Left cardiac atrium (tissue), 4 donors: ENCODE results near the gene LSM12. TPM values are rescaled to one million over a fixed set of nuclear protein-coding genes. Genes with fewer than 3 reads are reported as not detected.

Source experiments
- ATAC-seq, 2 donors: fragments of 200-7000 bp; cut with Tn5 transposase; one replicate each; pipeline ENCODE4 v1.9.1; 2020; ENCODE audit warnings: mild to moderate bottlenecking in 2 of 2, moderate library complexity in 2 of 2
- DNase-seq: peaks from one replicate; pipeline ENCODE4 v3.0.0-alpha.2; 2020
- intact Hi-C, 2 donors: fragments of 100-400 bp; cut with DNase I; formaldehyde crosslinking; loops; one replicate each; pipeline versions ENCODE4 v1.14.1 to v1.15.1; 2022 to 2023
- total RNA-seq, 2 donors: library from RNA; stranded (reverse); fragmentation: NEBNext Ultra II Directional; extraction: Animal tissue kit (Norgen Biotek cat#: 25700); gene quantifications; one replicate each; pipeline ENCODE4 v1.2.1, GENCODE V29; 2021
- donor health status: DM: no; HTN: yes; CAD: no.
- donor health status: DM: no; HTN: yes; CAD: no; lungs with severe emphysema.
- donor health status: DM: yes; HTN: yes; CAD: no.
- donor health status: Dilated cardiomyopathy.

The LSM12 gene
- total RNA-seq, 2 donors from 2014 or later: 39.4 to 57.5 TPM

DNA sequence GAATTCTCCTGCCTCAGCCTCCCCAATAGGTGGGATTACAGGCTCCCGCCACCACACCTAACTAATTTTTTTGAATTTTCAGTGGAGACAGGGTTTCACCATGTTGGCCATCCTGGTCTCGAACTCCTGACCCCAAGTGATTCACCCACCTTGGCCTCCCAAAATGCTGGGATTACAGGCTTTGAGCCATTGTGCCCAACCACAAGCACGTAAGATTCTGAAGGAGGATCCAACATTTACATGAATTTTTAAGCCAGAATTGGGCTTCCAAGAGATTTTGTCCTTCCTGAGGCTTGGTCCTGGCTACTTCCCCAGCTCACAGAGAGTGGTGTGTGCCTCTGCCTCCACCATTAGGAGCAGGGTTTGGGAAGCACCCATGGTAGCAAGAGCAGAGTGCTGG is 15.2 kb upstream of the LSM12 start:
- DNase-seq (no peak), ATAC-seq (no peak)
- intact Hi-C loops: no loop called here

DNA sequence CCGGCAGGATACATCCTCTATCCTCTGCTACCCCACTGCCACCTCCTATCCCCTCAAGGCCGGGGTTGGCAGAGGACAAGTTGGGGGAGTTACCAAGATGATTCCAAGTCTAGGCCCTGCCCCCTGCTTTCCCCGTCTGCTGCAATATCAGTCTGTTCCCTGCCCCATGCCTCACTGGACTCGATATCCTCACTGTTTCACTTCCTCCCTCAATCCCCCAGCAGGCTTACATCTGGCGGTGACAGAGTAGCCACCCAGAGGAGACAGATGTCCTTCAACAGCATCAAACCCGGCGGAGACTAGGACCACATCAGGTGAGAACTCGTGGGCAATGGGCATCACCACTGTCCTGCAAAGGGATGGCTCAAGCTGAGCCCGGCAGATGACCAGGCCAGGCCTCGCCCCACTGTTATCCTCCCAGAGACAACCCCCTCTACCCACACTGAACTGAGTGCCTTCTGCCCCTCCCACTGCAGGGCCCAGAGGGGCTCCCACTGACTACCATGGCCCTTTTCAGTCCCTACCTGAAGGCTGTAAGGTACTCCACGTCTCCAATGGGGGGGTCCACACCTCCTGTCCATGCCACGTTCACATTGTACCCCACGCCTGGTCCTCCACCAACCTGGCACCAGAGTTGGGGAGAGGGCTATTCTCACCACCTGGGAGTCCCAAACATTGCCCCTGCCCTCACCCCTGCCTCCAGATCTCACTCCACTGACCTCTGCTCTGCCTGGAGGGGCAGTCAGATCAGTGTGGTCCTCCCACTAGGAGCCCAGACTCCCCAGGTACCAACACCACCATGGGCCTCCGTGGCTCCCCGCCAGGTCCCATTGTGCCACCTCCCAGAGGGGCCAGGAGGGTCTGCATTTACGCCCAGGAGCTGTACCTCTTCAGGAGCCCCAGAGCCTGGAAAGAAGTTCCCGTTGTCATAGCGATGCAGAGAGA is 13.7 kb upstream of the LSM12 start:
- ATAC-seq (no peak), DNase-seq (no peak)
- intact Hi-C loops: no loop called here

DNA sequence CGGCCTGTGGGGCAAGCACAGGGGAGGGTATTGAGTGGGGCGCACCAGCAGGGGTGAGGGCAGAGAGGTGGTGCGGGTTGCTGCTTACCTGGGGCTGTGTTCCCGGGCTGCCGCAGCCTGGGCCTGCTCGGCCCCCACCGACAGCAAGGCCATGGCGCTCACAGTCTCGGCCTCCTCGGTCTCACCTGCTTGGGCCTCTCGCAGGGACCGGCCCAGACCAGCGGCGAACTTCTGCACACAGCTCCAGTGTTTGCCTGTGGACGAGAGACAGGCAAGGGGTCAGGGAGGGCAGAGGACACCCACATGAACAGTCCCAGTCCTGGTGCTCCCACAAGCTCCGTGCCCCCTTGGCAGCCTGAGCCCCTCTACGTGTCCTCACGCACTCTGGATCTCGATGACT is 11.9 kb upstream of the LSM12 start:
- DNase-seq: no peak
- no peak for ATAC-seq
- intact Hi-C loops: no loop called here

DNA sequence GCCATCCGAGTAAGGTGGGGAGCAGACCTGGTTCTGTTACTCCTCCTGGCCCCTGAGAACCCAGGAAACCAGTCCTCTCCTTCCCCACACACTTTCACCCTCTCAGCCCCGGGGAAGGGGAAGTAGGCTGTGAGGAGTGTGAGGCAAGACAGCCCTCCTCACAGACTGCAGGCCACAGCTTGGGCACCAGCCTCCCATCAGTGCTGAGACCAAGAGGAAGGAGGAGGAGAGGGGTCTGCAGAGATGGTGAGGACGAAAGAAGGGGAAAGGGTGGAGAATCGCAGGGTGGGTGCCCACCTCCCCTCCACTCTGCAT is 11.1 kb upstream of the LSM12 start:
- ATAC-seq: peak in 1 of 2 donors; percentile 12

DNA sequence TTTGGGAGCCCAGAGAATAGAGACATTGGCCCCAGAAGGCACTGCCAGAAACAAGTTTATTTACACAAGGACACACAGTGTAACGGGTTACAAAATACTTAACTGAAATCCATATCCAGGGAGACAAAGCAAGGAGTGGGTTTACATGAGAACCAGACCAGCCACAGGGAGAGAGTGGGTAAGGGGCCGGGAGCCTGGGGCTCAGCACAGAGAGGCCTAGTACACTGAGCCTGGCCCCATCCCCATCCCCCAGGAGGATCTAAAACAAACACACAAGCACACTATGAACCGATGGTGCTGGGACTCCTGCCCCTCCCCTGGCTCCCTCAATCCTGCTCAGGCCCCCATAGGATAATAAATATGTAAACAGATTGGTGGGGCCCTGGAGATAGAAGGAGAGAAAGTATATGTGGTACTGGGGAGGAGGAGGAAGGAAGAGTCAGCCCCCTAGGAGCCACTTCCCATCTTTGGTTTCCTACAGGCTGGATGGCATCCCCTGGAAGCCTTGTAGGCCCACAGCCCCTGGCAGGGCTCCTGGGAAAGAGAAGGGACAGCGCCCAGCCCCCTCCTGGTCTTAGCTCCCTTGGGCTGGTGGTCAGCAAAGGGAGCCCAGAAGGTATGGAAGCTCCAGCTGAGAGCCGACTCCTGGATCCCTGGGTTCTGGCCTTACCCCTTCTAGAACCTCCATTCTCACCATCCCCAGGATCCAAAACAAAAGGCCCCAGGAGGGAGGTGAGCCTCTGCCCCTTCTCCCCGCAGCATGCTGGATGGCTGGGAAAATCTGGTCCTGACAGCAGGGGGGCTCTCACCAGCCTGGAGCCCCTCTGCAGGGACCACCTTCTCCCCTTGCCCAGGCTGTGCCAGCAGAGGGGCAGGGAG is 10.5 kb upstream of the LSM12 start:
- DNase-seq (no peak), ATAC-seq (no peak)
- intact Hi-C loops: no loop called here

More for the DNA sequence above, 11.1 kb upstream of the LSM12 start:
- intact Hi-C loops: no loop called here
- DNase-seq: no peak

DNA sequence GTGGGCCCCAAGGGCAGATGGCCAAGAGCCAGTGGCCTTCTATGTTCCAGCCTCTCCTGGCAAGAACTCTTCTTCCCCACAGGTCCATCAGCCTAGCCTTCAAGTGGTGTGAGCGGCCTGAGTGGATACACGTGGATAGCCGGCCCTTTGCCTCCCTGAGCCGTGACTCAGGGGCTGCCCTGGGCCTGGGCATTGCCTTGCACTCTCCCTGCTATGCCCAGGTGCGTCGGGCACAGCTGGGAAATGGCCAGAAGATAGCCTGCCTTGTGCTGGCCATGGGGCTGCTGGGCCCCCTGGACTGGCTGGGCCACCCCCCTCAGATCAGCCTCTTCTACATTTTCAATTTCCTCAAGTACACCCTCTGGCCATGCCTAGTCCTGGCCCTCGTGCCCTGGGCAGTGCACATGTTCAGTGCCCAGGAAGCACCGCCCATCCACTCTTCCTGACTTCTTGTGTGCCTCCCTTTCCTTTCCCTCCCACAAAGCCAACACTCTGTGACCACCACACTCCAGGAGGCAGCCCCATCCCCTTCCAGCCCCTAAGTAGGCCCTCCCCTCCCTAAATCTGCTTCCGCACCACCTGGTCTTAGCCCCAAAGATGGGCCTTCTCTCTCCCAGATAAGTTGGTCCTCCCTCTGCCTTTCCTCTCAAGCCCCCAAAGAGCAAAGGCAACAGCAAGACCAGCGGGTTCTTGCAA is 9.3 kb upstream of the LSM12 start:
- intact Hi-C loops: no loop called here
- DNase-seq: no peak
- ATAC-seq: no peak

DNA sequence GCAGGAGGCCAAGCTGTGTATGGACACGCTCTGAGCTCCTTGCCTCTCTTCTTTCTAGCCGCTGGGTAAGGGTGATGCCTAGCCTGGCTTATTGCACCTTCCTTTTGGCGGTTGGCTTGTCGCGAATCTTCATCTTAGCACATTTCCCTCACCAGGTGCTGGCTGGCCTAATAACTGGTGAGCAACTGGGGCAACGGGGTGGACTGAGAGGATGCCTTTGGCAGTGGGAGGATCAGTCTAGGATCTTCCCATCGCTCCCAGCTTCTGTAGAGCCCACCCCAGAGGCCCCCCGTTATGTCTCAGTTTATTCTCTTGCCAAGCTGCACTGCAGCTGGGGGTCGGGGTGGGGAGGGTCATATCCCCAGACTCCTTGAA is 8.4 kb upstream of the LSM12 start:
- intact Hi-C loops: loop anchor here in 1 of 2 donors (5.0 kb wide), 1 partner anchor 37 kb away; no protein-coding TSS in a partner anchor
- no peak for DNase-seq

DNA sequence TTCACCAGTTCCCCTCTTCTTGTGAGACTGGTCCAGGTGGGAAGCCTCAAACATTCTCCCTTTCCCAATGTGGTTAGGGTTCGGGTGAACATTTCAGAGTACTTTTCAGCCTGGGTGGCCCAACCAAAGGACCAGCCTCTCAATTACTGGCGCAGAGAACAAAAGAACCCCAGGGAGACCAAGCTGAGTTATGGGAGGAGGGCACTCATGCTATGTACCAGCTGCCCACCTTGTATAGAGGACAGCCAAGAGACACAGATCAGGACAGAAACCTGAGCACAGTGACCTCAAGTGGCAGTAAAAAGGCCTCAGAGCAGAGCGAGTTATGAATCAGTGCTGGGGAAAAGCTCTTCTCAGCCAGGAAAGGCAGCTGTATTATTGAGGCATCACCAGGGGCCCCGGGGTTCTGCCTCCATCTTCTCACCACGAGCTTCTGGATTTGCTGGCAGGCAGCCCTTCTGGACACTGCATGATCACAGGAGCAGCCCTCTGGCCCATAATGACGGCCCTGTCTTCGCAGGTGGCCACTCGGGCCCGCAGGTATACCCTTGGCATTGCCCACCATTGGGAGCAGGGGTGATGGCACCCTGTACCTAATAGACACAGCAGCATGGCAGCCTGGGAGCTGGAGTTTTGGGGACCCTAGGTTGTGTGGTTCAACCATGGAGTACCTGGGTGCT is 7.9 kb upstream of the LSM12 start:
- ATAC-seq (no peak), DNase-seq (no peak)
- intact Hi-C loops: loop anchor here in 1 of 2 donors (5.0 kb wide), 1 partner anchor 38 kb away; no protein-coding TSS in a partner anchor

More for the DNA sequence above, 8.4 kb upstream of the LSM12 start:
- no peak for ATAC-seq

DNA sequence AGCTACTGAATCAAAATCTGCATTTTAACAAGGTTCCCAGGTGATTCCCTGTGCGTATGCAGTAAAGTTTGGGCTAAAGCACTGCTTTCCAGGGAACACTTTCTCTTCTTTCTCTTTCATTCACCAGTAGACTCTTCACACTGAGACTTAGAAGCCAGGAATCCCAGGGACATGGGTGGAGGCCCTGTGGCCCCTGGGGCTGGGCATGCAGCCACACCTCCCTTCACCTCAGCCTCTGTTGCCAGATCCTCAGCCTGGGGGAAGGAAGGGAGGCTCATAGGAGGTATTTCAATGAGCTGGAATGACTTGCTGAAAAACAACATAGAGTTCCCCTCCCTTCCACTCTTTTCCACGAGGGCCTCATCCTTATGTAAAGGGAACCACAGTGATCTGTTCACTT is 5.3 kb upstream of the LSM12 start:
- DNase-seq (no peak), ATAC-seq (no peak)
- intact Hi-C loops: loop anchor here in 1 of 2 donors (5.0 kb wide), 1 partner anchor 41 kb away; no protein-coding TSS in a partner anchor

DNA sequence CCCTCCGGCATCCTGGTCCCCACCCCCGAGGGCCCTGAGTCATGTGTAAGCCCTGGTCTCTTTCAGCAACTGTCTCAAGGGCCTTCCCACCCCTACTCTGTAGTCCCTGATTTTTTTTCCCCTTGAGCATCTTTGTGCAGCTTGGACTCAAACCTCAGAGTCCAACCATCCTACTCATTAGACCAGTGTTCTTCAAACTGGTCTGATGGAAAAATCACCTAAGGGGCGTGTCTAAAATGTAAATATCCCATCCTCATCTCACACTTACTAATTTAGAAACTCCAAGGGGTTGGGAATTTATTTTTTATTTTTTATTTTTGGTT is 4.7 kb upstream of the LSM12 start:
- ATAC-seq (no peak), DNase-seq (no peak)
- intact Hi-C loops: loop anchor here in 1 of 2 donors (5.0 kb wide), 1 partner anchor 41 kb away; no protein-coding TSS in a partner anchor

DNA sequence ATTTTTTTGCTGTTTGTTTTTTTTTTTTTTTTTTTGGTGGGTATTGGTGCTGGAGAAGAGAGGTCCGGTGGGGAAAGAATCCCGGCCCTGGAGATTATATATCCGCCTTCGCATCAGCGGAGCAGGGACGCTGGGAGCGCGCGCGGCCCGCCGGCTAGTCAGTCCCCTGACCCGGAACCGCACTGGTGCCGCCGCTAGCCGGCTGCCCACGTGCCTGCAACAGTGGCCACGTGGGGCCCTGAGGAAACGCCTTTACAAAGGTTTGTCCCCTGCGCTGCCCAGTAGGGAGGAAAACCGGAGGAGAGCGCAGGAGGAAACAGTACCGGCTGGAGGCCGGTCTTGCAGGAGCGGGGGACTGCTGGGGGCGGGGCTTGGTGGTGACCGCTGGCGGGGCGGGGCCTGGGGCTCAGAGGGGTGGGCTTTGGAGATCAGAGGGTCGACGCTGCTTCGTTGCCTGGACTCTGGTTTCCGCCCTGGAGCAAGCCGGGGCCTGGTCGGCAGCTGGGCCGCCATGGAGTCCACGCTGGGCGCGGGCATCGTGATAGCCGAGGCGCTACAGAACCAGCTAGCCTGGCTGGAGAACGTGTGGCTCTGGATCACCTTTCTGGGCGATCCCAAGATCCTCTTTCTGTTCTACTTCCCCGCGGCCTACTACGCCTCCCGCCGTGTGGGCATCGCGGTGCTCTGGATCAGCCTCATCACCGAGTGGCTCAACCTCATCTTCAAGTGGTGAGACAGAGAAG is 4.2 kb upstream of the LSM12 start, which contains the start of gene G6PC3:
TSS of gene G6PC3 (plus strand) at position 281 of the 743 bp plus-strand sequence. CDS start at position 512, 231 bp downstream.
- intact Hi-C loops: loop anchor here in 1 of 2 donors (5.0 kb wide), 1 partner anchor 42 kb away; no protein-coding TSS in a partner anchor
- DNase-seq (peak; percentile 97), ATAC-seq (peak; percentile 94)

DNA sequence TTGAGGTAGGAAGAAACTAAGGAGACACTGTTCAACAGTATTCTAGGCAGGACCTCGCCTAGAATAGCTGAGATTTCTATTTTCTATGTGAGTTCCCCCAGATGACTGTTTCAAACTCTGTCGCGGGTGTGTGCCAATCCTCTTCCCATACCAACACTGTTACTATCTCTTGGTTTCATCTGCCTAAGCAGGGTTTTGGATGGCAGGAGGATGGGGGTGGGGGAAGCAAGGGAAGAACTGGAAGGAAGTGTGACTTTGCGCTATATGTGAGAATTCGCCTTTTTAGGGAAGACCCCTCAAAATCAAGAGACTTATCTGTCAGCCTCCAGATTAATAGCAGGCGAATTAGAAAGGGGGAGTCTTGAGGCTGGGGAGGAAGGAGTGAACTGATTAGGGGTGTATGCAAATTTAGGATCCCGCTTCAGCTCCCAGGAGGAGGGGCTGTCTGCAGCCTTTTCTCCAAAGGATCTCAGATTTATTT is 3.5 kb upstream of the LSM12 start:
- intact Hi-C loops: loop anchor here in 1 of 2 donors (5.0 kb wide), 1 partner anchor 42 kb away; no protein-coding TSS in a partner anchor
- no peak for DNase-seq
- ATAC-seq: peak in 1 of 2 donors; percentile 1

DNA sequence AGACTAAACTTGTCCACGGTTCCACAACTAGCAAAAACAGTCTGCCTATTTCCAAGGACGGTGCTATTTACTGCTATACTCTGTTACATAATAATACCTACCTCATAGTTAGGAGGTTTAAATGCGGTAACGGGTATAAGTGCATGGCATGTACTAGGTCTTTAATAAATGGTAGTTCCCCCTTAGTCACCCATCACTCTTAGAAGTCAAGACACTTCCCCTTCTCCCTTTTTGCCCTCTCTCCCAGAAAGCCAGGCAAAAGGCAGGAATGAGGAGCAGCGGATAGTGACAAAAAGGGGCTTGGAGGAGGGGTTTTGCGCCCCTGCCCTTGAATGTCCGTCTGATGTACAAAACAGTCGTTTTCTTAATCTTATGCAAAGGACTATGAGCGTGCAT is 1.1 kb upstream of the LSM12 start:
- ATAC-seq (no peak), DNase-seq (no peak)
- intact Hi-C loops: no loop called here

DNA sequence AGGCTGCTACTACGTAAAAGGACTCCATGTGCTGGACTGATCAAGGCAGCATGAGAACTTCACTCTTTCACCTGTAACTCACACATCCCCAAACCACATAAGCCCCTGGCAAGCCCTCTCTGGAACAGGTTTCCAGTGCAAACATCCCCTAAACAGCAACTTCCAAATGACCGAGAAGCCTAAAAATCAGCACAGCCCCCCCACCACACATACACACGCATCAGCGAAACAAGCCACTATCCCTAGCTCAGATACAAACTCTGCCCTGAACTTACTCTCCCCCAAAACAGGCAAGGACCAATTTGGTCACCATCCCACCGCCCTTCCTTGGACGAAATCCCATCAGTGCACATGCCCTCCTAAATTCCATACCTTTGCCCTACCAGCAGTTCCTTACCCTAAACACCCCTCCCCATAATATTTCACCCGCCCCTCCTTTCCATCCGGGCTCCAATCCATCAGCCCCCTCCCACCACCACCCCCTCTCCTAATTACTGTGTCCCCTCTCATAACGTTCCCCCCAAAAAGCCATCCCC is 735 bp downstream of the LSM12 start:
- DNase-seq (no peak), ATAC-seq (no peak)
- intact Hi-C loops: no loop called here

DNA sequence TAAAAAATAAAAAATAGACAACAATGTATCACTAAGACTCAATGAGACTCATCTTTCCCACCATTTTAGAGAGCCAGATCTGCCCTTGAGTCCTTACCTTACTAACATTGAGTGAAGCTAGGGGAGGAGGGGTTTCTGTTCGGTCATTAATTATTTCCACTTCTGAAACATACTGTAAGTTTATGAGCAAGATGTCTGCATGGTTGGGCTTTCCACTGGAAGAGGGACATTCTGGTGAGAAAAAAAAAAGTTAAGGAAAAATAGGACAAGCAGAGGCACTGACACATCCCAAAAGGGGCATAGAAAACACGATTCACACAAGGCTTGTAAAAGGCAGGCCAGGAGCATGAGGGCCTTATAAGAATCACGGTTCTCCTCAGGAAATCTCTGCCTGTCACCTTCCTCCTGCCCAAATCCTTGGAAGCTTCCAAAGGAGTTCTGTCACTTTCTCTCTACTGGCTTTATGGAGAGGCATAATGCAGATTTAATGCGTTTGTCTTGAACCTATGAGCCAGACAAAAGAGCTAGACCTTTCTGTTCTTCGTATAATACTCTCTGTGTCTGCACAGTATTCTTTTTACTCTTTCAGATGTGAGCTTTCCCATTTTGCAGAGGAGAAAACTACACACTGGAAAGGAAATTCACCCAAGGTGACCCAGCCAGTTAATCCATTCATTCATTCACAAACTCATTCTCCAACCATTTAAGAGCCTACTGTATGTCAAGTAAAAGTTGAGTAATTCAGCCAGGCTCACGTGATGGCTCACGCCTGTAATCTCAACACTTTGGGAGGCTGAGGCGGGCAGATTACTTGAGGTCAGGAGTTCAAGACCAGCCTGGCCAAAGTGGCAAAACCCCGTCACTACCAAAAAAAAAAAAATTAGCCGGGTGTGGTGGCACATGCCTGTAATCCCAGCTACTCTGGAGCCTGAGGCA is 2.5 kb downstream of the LSM12 start:
- intact Hi-C loops: loop anchor here in 1 of 2 donors (5.0 kb wide), 1 partner anchor 58 kb away; the partner anchor contains the start of gene HDAC5
- ATAC-seq: no peak
- DNase-seq: no peak

DNA sequence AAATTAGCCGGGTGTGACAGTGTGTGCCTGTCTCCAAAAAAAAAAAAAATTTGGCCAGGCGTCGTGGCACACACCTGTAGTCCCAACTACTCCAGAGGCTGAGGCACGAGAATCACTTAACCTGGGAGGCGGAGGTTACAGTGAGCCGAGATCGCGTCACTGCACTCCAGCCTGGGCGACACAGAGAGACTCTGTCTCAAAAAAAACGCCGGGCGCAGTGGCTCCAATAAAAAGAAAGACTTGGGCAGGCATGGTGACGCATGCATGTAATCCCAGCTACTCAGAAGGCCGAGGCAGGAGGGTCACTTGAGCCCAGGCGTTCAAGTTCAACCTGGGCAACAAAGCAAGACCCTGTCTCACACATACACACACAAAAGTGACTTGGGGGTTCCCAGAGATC is 3.6 kb downstream of the LSM12 start:
- DNase-seq (no peak), ATAC-seq (no peak)
- intact Hi-C loops: loop anchor here in 1 of 2 donors (5.0 kb wide), 1 partner anchor 59 kb away; the partner anchor contains the start of gene HDAC5
